OCI-LY3 (cell line): ENCODE measurements around the gene AGRN.

ENCODE experiments used
- H2AFZ ChIP-seq: fragments of 200-600, 300-600 bp; shearing (Covaris generic); 2 replicates; pipeline ENCODE4 v1.6.0; 2014; ENCODE audit warnings: antibody characterized with exemption, low read depth, low read length
- H3K27ac ChIP-seq: fragments of 200-600, 300-600 bp; sonication (generic); 2 replicates; pipeline ENCODE4 v1.5.1; 2014; ENCODE audit warnings: mild to moderate bottlenecking, low read length, moderate library complexity, mixed read lengths
- H3K27me3 ChIP-seq: fragments of 200-600, 300-600 bp; sonication (generic); 2 replicates; pipeline ENCODE4 v1.6.1; 2014; ENCODE audit warnings: low read depth, low read length, mixed read lengths
- H3K36me3 ChIP-seq: fragments of 200-600, 300-600 bp; sonication (generic); replicated peaks from 2 replicates; pipeline ENCODE3; 2014; ENCODE audit warnings: low read depth, low read length, mixed read lengths
- H3K4me1 ChIP-seq: fragments of 300-600, 200-600 bp; sonication (generic); 2 replicates; pipeline ENCODE4 v1.6.1; 2014; ENCODE audit warnings: low read length, mixed read lengths
- H3K4me2 ChIP-seq: fragments of 200-600, 300-600 bp; sonication (generic); 2 replicates; pipeline ENCODE4 v1.6.1; 2014; ENCODE audit warnings: low read length, mixed read lengths
- H3K4me3 ChIP-seq: fragments of 300-600, 200-600 bp; sonication (generic); 2 replicates; pipeline ENCODE4 v1.5.1; 2014; ENCODE audit warnings: antibody characterized with exemption, mild to moderate bottlenecking, low read length, moderate library complexity
- H3K79me2 ChIP-seq: fragments of 300-600, 200-600 bp; shearing (Covaris generic); 2 replicates; pipeline ENCODE4 v1.6.1; 2014; ENCODE audit warnings: mild to moderate bottlenecking, low read length, mixed read lengths
- H3K9ac ChIP-seq: fragments of 300-600, 200-600 bp; shearing (Covaris generic); 2 replicates; pipeline ENCODE4 v1.6.0; 2014; ENCODE audit warnings: mild to moderate bottlenecking, low read length, moderate library complexity
- H3K9me3 ChIP-seq: fragments of 200-600, 300-600 bp; shearing (Covaris generic); 2 replicates; pipeline ENCODE4 v1.6.1; 2014; ENCODE audit warnings: low read length, mixed read lengths; ENCODE audit not compliant: insufficient read depth
- H4K20me1 ChIP-seq: fragments of 200-600, 300-600 bp; sonication (generic); 2 replicates; pipeline ENCODE4 v1.6.1; 2016; ENCODE audit warnings: low read length, mixed read lengths; ENCODE audit not compliant: insufficient read depth
- EZH2phosphoT487 ChIP-seq: fragments of 200-600 bp; shearing (Covaris generic); IDR thresholded peaks from 2 replicates; pipeline ENCODE4 v1.6.1; 2018; ENCODE audit warnings: antibody characterized with exemption, mixed run types, low read depth
- TF ChIP-seq, protein P1 (sequence below): fragments of 200-600, 300-600 bp; sonication (generic); IDR thresholded peaks from 2 replicates; pipeline ENCODE4 v1.5.1; 2014; ENCODE audit warnings: antibody characterized with exemption, low read length, low read depth

Gene AGRN

DNA sequence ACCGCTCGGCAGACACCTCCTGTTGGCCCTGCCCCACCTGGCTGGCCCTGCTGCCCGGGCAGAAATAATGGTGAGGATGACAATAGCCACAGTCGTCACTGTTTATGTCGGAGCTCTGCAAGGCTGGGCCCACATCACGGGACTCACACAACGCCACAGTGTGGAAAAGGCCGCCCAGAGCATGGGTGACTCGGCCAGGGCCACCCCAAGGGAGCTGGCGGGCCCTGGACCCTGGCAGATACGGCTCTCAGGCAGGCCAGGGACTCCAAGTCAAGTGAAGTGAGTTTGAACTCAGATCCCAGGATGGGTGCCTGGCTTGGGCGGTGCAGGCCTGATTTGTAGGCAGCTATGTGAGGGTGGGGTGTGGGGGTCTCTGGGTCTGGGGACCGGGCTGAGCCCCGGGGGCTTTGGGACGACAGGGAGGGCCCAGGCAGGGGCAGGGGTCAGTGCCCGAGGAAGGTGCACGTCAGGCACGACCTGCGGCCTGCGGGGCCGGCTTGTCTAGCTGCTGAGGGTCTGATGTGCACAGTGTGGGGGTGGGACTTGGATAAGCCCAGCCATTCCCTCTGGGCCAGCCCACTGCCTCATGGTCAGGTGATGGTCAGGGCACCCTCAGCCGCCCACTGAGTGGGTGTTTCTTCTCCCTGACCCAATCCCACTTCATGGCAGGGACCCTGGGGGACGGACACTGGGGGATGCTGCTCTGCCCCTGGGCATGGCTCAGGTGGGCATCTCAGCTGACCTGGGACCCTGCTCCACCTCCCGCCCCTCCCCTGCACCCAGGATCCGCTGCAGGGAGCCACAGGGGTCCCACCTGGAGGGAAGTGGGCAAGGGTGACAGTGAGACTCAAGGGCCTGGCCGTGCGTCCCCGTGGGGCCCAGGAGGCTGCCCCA, 53.2 kb downstream of the AGRN start:
- Histone ChIP-seq H3K9me3 (no peaks in the 10 kb centered on the region), H3K36me3 (no peaks in the 10 kb centered on the region), H3K9ac (no peak overlapping the region), H4K20me1 (no peaks in the 10 kb centered on the region), H3K27ac (no peak overlapping the region), H3K27me3 (no peaks in the 10 kb centered on the region), H3K4me1 (0 out of 2 replicates have a peak, but pooled peaks cover 3% of the 10 kb centered on the region), H2AFZ (no peak overlapping the region), H3K4me3 (no peak overlapping the region), H3K4me2 (no peak overlapping the region), H3K79me2 (no peaks in the 10 kb centered on the region)
- TF ChIP-seq, protein P1, sequence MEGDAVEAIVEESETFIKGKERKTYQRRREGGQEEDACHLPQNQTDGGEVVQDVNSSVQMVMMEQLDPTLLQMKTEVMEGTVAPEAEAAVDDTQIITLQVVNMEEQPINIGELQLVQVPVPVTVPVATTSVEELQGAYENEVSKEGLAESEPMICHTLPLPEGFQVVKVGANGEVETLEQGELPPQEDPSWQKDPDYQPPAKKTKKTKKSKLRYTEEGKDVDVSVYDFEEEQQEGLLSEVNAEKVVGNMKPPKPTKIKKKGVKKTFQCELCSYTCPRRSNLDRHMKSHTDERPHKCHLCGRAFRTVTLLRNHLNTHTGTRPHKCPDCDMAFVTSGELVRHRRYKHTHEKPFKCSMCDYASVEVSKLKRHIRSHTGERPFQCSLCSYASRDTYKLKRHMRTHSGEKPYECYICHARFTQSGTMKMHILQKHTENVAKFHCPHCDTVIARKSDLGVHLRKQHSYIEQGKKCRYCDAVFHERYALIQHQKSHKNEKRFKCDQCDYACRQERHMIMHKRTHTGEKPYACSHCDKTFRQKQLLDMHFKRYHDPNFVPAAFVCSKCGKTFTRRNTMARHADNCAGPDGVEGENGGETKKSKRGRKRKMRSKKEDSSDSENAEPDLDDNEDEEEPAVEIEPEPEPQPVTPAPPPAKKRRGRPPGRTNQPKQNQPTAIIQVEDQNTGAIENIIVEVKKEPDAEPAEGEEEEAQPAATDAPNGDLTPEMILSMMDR, result no peak
- TF ChIP-seq EZH2phosphoT487, result no peak

DNA sequence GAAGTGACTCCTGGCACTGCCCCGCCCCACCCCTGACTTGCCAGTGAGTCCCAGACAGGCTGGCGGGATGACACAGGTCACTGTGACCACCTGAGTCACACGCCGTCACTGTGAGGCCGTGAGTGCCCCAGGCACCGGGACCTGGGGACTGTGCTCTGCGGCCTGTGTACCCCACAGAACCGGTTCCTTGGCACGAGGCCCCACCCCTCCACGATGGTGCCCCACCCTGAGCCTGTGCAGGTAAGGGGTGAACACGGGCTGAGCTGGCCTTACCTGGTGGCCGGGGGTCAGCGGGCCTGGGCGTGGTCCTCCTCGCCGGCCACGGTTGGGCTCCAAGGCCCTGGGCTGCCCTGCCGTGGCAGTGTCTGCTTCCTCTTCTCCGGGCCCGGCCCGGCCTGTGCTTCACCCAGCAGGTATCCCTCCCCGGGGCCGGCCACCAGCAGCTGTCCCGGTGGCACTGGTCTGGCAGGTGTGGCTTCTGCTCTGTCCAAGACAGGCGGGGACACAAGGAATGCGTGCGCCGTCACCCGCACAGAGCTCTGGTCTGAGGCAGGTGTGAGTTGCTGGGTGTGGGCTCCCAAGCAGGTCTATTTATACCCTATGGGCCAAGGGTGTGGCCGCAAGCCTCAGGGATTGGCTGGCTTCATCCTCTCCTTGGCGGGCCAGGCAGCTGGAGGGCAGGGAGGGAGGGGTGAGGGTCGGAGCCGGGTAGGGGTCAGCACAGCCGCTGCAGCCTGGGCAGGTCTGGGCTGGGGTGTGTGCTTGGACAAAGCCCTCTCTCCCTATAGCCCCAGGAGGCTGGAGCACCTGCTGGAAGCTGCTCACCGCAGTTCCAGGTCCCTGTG, 54.0 kb downstream of the AGRN start, which contains the start of gene RNF223:
Gene RNF223, minus strand, starts transcription at position 564 of the 845 bp plus-strand sequence. CDS start 1,740 bp downstream, outside the sequence.
- TF ChIP-seq, protein P1, result no peak
- no peak for TF ChIP-seq EZH2phosphoT487
- Histone ChIP-seq H3K36me3 (no peaks in the 10 kb centered on the region), H3K79me2 (no peaks in the 10 kb centered on the region), H3K27ac (no peak within 1 kb of the TSS), H3K4me3 (no peak within 1 kb of the TSS), H3K4me2 (no peak within 1 kb of the TSS), H3K27me3 (no peaks in the 10 kb centered on the region), H3K9me3 (no peaks in the 10 kb centered on the region), H4K20me1 (no peaks in the 10 kb centered on the region), H2AFZ (no peak within 1 kb of the TSS), H3K9ac (no peak within 1 kb of the TSS), H3K4me1 (0 out of 2 replicates have a peak, but pooled peaks cover 3% of the 10 kb centered on the region)

DNA sequence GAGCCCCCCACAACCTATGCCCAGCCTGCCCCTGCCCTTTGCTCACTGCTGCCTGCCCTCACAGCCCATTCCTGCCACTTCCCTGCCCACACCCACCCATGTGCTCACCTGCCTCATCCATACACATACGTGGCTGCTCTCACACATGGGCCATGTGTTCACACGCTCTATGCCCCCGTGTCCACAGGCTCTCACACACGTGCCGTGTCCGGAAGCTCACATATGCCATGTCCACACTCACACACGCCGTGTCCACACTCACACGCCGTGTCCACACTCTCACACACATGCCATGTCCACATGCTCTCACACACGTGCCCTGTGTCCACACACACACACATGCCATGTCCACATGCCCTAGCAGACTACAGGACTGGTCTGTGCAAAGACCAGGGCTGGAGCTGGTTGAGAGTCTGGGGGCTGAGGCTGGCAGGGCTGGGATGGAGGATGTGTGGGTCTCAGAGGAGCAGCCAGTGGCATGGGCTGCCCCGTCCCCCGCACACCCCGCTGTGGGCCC, 54.8 kb downstream of the AGRN start:
- no peak overlapping the region for H2AFZ ChIP-seq
- no peaks in the 10 kb centered on the region for H4K20me1 ChIP-seq
- H3K4me1 ChIP-seq, result peaks cover 8% of the 10 kb centered on the region; the same call in 1 of the 2 replicates
- no peaks in the 10 kb centered on the region for H3K36me3 ChIP-seq
- H3K79me2 ChIP-seq, result no peaks in the 10 kb centered on the region
- no peak overlapping the region for H3K9ac ChIP-seq
- no peaks in the 10 kb centered on the region for H3K27me3 ChIP-seq
- H3K27ac ChIP-seq, result no peak overlapping the region
- TF ChIP-seq, protein P1, result no peak
- no peak for TF ChIP-seq EZH2phosphoT487
- no peaks in the 10 kb centered on the region for H3K9me3 ChIP-seq
- no peak overlapping the region for H3K4me3 ChIP-seq
- H3K4me2 ChIP-seq, result no peak overlapping the region
